ENCODE results near the gene GPR149.
"Not testable (repeated sequence)": the region's sequence is repeated elsewhere in the genome, so short reads cannot be mapped to it uniquely, and the experiment has no call there.

Gene GPR149

GRCh38 chr3:154430014-154430413 lies at the start of gene GPR149:
TSS of gene GPR149 (minus strand) at chr3:154430190. CDS start at chr3:154429615, 575 bp downstream.
- DNase-seq (ENCODE audit: low read depth in 2 of 2) = no peak

DNA sequence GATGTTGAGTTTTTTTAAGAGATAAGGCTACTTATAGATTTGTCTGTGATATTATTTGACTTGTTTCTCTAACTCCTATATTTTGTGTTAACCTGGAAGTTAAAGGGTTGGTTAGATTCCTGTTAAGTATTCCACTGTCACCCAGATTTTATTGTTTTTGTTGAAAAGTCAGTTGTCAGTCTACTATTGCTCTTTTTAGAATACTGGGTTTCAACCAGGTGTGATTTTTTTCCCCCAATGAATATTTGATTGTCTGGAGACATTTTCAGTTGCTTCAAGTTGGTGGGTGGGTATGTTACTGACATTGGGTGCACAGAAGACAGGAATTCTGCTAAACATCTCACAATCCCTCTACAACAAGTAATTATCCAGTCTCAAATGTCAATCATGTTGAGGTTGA lies 43.8 kb upstream of the GPR149 start:
- no peak for DNase-seq (ENCODE audit: low read depth in 2 of 2)

- no peak for DNase-seq (ENCODE audit: low read depth in 2 of 2)
Observed at GRCh38 chr3:154469585-154469984, 39.6 kb upstream of the GPR149 start.

GRCh38 chr3:154464440-154465190 lies 34.6 kb upstream of the GPR149 start:
- DNase-seq (ENCODE audit: low read depth in 2 of 2) = no peak

DNA sequence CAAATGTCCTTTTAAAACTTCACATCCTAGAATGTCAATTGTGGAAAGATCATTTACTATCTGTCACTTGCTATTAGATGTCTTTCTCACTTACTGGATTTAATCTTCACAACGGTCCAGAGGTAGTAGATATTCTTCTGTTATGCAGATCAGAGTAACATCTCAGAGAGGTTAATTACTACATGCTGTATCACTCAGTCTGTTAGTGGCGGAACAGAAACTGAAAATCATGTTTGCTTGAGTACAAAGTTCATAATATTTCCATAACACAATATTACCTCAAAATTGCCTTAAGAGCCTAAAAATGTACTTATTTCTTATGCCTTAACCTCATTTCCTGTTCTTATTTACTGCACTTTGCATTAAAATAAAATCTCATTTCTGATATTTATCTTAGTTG lies 28.6 kb upstream of the GPR149 start:
- no peak for DNase-seq (ENCODE audit: low read depth in 2 of 2)

GRCh38 chr3:154439081-154439480 lies 9.1 kb upstream of the GPR149 start:
- not testable (repeated sequence) for DNase-seq (ENCODE audit: low read depth in 2 of 2)

- no peak for DNase-seq (ENCODE audit: low read depth in 2 of 2)
Observed at GRCh38 chr3:154431043-154431442, 1.1 kb upstream of the GPR149 start.

GRCh38 chr3:154428286-154429206 lies 1.4 kb downstream of the GPR149 start:
- DNase-seq (ENCODE audit: low read depth in 2 of 2) = no peak

GRCh38 chr3:154427685-154428285 lies 2.2 kb downstream of the GPR149 start:
- no peak for DNase-seq (ENCODE audit: low read depth in 2 of 2)

GRCh38 chr3:154422694-154423093 lies 7.3 kb downstream of the GPR149 start:
- DNase-seq (ENCODE audit: low read depth in 2 of 2) = no peak

DNA sequence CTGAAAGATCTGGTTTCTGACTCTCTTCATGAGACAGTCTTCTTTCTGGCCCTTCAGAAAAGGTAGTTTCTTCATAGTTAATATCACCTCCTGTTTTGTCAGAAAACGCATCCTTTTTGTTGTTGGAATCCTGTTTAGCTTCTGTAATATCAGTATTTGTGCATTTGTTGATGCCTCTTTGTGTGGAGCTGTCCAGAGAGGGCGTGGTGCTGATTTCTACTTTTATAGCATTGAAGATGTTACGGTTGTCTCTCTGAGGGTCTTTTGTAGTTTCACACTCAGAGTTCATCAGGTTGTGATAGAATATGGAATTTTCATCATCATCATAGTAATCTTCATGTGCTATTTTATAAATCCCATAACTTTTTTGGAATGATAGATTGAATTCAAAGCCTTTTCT lies 8.9 kb downstream of the GPR149 start:
- DNase-seq (ENCODE audit: low read depth in 2 of 2) = no peak

GRCh38 chr3:154398084-154398967 lies 31.7 kb downstream of the GPR149 start:
- no peak for DNase-seq (ENCODE audit: low read depth in 2 of 2)

DNA sequence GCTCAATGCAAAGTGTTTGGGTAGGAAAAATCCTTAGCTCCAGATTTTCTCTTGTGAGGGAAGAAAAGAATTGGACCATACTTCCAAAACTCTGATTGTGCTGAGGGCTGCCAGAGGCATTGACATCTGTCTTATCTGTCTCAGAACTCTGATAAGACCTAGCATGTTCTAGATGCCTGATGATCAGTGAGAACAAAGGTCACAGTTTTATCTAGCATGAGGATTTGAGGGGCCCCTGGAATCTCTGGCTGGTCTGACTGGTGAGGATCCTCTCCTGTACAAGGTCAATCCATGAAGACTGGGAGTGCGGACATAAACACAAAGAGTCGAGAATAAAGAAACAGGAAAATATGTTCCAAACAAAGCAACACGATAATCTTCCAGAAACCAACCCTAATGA lies 40.1 kb downstream of the GPR149 start:
- no peak for DNase-seq (ENCODE audit: low read depth in 2 of 2)

DNA sequence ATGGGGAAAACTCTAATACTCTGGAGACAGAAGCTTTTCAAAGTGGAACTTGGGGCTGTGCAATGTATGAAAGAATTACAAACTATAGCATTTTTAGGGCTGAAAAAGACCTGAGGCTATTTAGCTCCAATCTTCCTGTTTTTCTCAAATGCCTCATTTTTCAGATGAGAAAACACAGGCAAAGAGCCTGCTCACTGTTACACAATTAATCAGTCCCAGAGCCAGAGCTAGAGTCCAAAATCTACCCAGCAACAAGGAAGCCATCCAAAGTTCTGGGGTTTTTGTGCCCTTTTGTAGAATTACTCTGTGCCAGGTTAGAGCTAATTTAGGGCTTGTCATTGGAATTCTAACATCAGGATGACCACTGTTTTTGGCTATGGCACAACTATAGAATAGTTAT lies 45.5 kb downstream of the GPR149 start:
- DNase-seq (ENCODE audit: low read depth in 2 of 2) = no peak

GRCh38 chr3:154378311-154378710 lies 51.7 kb downstream of the GPR149 start:
- no peak for DNase-seq (ENCODE audit: low read depth in 2 of 2)

- no peak for DNase-seq (ENCODE audit: low read depth in 2 of 2)
Observed at GRCh38 chr3:154367221-154367620, 62.8 kb downstream of the GPR149 start.

DNA sequence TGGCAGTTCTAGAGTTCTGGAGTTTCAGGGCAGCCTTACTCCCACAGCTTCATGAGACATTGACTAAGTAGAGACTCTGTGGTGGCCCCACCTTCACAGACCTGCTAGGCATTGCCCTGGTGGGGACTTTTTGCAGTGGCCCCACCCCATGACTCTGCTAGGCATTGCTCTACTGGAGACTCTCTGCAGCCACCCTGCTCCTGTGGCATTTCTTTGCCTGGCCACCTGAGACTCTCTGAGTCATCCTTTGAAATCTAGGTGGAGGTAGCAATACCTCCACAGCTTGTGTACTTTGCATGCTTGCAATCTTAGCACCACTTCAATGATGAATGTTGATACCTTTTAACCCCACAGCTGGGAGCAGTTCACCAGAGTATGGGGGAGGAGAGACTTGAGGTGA lies 65.1 kb downstream of the GPR149 start:
- DNase-seq (ENCODE audit: low read depth in 2 of 2) = no peak

DNA sequence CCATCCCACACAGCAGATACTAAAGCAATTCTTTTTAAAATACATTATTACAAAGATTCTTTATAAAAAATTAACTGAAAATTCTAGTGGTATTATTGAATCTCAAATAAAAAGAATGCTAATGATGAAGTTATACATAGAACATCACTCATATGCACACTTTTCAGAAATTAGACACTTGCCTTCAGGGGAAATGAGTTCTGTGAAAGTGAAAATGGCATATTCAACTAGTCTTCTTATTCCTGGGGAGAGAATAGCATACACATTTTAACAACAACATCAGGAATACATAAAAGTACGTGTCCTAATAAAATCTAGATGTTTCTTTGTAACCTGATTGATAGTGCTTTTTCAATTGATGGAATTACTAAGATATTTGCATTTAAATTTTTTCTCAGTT lies 68.9 kb downstream of the GPR149 start:
- DNase-seq (ENCODE audit: low read depth in 2 of 2) = no peak

GRCh38 chr3:154356009-154356408 lies 74.0 kb downstream of the GPR149 start:
- DNase-seq (ENCODE audit: low read depth in 2 of 2) = no peak

- no peak for DNase-seq (ENCODE audit: low read depth in 2 of 2)
Observed at GRCh38 chr3:154349223-154349622, 80.8 kb downstream of the GPR149 start.

DNA sequence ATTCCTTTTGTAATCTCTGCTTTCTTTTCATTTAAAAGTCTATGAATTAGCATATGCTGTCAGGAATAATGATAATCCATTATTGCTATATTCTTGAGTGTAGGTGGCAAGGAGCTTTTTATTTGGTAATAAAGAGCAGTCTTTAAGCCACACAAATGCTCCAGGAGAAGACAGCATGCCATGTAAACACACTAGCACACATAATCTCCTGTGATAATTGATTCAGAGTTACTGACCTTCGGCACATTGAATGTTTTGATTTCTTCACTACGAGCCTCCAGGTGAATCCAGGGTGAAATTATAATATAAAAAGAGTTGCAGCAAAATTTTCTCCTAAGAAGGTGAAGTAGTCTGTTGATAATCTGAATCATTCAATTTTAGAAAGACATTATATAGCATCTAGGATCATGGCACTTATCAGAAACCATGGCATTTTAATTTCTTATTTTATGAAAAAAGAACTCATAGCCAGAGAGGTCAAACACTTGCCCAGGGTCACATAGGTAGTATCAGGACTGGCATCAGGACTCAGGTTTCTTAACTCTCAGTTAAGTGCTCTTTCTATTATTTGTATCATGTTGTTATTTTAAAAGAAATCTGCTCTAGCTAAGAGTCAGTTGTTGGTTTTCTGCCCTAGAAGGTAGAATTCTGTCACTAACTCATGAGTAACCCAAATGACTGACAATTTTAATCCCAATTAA lies 84.4 kb downstream of the GPR149 start:
- DNase-seq (ENCODE audit: low read depth in 2 of 2) = no peak
